ENCODE data around the gene NFIA. TPM values are rescaled to one million over a fixed set of nuclear protein-coding genes. Genes with fewer than 3 reads are reported as not detected.

Gene NFIA
- total and polyA plus RNA-seq, 9 of the 15 experiments (the other 6 are each of a cell fraction or from before 2014, with no cell fraction given): 5.3 to 24.9 (median 9.8) TPM

DNA sequence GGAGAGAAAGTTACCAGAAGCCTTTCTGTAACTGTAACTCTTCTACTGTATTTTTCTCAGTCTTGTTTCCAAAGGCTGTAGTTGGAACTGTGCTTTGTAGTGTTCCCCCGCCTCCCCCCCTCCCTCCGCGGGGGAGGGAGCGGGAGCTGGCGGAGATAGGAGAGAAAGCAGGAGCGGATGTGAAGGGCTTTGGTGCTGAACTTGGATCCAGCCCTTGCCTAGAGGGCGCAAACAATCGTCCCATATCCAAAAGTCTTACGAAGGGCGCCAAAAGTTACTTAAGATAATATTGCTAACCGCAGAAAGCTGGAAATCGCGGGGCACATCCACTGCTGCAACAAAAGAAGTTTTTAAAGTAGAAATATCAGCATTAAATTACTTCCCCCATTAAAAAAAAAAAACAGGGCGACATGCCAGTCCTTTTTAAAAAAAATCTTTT lies 2.4 kb upstream of the NFIA start (continued):
- TF ChIP-seq, protein P1, sequence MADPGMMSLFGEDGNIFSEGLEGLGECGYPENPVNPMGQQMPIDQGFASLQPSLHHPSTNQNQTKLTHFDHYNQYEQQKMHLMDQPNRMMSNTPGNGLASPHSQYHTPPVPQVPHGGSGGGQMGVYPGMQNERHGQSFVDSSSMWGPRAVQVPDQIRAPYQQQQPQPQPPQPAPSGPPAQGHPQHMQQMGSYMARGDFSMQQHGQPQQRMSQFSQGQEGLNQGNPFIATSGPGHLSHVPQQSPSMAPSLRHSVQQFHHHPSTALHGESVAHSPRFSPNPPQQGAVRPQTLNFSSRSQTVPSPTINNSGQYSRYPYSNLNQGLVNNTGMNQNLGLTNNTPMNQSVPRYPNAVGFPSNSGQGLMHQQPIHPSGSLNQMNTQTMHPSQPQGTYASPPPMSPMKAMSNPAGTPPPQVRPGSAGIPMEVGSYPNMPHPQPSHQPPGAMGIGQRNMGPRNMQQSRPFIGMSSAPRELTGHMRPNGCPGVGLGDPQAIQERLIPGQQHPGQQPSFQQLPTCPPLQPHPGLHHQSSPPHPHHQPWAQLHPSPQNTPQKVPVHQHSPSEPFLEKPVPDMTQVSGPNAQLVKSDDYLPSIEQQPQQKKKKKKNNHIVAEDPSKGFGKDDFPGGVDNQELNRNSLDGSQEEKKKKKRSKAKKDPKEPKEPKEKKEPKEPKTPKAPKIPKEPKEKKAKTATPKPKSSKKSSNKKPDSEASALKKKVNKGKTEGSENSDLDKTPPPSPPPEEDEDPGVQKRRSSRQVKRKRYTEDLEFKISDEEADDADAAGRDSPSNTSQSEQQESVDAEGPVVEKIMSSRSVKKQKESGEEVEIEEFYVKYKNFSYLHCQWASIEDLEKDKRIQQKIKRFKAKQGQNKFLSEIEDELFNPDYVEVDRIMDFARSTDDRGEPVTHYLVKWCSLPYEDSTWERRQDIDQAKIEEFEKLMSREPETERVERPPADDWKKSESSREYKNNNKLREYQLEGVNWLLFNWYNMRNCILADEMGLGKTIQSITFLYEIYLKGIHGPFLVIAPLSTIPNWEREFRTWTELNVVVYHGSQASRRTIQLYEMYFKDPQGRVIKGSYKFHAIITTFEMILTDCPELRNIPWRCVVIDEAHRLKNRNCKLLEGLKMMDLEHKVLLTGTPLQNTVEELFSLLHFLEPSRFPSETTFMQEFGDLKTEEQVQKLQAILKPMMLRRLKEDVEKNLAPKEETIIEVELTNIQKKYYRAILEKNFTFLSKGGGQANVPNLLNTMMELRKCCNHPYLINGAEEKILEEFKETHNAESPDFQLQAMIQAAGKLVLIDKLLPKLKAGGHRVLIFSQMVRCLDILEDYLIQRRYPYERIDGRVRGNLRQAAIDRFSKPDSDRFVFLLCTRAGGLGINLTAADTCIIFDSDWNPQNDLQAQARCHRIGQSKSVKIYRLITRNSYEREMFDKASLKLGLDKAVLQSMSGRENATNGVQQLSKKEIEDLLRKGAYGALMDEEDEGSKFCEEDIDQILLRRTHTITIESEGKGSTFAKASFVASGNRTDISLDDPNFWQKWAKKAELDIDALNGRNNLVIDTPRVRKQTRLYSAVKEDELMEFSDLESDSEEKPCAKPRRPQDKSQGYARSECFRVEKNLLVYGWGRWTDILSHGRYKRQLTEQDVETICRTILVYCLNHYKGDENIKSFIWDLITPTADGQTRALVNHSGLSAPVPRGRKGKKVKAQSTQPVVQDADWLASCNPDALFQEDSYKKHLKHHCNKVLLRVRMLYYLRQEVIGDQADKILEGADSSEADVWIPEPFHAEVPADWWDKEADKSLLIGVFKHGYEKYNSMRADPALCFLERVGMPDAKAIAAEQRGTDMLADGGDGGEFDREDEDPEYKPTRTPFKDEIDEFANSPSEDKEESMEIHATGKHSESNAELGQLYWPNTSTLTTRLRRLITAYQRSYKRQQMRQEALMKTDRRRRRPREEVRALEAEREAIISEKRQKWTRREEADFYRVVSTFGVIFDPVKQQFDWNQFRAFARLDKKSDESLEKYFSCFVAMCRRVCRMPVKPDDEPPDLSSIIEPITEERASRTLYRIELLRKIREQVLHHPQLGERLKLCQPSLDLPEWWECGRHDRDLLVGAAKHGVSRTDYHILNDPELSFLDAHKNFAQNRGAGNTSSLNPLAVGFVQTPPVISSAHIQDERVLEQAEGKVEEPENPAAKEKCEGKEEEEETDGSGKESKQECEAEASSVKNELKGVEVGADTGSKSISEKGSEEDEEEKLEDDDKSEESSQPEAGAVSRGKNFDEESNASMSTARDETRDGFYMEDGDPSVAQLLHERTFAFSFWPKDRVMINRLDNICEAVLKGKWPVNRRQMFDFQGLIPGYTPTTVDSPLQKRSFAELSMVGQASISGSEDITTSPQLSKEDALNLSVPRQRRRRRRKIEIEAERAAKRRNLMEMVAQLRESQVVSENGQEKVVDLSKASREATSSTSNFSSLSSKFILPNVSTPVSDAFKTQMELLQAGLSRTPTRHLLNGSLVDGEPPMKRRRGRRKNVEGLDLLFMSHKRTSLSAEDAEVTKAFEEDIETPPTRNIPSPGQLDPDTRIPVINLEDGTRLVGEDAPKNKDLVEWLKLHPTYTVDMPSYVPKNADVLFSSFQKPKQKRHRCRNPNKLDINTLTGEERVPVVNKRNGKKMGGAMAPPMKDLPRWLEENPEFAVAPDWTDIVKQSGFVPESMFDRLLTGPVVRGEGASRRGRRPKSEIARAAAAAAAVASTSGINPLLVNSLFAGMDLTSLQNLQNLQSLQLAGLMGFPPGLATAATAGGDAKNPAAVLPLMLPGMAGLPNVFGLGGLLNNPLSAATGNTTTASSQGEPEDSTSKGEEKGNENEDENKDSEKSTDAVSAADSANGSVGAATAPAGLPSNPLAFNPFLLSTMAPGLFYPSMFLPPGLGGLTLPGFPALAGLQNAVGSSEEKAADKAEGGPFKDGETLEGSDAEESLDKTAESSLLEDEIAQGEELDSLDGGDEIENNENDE (IDR thresholded peaks at IDR 0.05; ENCODE audit: low read depth, low read length): no peak
- TF ChIP-seq SOX6 (IDR thresholded peaks at IDR 0.05) (peak; percentile 89), CHD2 (IDR thresholded peaks at IDR 0.05; ENCODE audit: low read depth, low read length) (0 out of 2 replicates have a peak, but pooled peaks have one; percentile 39), ZNF589 (CRISPR knock-in tag; IDR thresholded peaks at IDR 0.05; ENCODE audit: low read depth) (peak; percentile 51; the same call in 1 of the 2 replicates), ASH1L (IDR thresholded peaks at IDR 0.05; ENCODE audit: borderline replicate concordance, low read depth, partially characterized antibody) (no peak), ZBTB17 (CRISPR knock-in tag; IDR thresholded peaks at IDR 0.05) (no peak), CBX2 (IDR thresholded peaks at IDR 0.05; ENCODE audit: insufficient read depth, low read length, poor library complexity, severe bottlenecking) (no peak), NFYB (IDR thresholded peaks at IDR 0.05; ENCODE audit: extremely low read depth, insufficient read length) (no peak), CREB1 (IDR thresholded peaks at IDR 0.05) (peak; percentile 49; the same call in 1 of the 2 replicates), CREB1 (CRISPR knock-in tag; IDR thresholded peaks at IDR 0.05) (no peak)
- TF ChIP-seq, protein P2, sequence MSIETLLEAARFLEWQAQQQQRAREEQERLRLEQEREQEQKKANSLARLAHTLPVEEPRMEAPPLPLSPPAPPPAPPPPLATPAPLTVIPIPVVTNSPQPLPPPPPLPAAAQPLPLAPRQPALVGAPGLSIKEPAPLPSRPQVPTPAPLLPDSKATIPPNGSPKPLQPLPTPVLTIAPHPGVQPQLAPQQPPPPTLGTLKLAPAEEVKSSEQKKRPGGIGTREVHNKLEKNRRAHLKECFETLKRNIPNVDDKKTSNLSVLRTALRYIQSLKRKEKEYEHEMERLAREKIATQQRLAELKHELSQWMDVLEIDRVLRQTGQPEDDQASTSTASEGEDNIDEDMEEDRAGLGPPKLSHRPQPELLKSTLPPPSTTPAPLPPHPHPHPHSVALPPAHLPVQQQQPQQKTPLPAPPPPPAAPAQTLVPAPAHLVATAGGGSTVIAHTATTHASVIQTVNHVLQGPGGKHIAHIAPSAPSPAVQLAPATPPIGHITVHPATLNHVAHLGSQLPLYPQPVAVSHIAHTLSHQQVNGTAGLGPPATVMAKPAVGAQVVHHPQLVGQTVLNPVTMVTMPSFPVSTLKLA (conservative IDR thresholded peaks at IDR 0.05): peak; percentile 30 to 54; a peak in 2 of 4 replicates
- TF ChIP-seq, protein P3, sequence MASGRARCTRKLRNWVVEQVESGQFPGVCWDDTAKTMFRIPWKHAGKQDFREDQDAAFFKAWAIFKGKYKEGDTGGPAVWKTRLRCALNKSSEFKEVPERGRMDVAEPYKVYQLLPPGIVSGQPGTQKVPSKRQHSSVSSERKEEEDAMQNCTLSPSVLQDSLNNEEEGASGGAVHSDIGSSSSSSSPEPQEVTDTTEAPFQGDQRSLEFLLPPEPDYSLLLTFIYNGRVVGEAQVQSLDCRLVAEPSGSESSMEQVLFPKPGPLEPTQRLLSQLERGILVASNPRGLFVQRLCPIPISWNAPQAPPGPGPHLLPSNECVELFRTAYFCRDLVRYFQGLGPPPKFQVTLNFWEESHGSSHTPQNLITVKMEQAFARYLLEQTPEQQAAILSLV (tag; IDR thresholded peaks at IDR 0.05): no peak
- TF ChIP-seq, protein P4, sequence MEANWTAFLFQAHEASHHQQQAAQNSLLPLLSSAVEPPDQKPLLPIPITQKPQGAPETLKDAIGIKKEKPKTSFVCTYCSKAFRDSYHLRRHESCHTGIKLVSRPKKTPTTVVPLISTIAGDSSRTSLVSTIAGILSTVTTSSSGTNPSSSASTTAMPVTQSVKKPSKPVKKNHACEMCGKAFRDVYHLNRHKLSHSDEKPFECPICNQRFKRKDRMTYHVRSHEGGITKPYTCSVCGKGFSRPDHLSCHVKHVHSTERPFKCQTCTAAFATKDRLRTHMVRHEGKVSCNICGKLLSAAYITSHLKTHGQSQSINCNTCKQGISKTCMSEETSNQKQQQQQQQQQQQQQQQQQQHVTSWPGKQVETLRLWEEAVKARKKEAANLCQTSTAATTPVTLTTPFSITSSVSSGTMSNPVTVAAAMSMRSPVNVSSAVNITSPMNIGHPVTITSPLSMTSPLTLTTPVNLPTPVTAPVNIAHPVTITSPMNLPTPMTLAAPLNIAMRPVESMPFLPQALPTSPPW (CRISPR knock-in tag; IDR thresholded peaks at IDR 0.05): peak; percentile 100
